HG03045 (cell line): ENCODE results near the gene SLC1A7.

Source experiments
- ATAC-seq: cut with Tn5 transposase; IDR thresholded peaks from one replicate; pipeline ENCODE4 v1.9.1; 2021; ENCODE audit warnings: mild to moderate bottlenecking, moderate library complexity; ENCODE audit not compliant: unreplicated experiment

SLC1A7 gene

DNA sequence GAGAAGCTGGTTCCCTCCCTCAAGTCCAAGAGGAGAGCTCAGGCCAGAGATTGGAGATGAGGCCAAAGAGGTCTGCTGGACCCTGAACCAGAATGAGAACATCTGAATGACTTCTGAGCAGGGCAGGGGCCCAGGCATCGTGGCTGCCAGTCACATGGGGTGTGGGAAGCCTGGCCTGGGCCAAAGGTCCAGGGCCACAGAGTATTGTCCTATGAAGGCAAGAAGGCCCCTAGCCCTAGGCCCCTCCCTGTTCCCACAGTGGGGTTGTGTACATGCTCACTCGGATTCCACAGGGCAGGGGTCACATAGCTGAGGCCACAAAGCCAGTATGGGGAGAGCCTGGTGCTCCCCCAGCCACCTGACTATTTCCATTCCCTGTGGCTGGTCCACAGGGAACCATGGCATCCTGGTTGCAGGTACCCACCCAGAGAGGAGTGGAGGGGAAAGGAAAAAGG, 18.5 kb upstream of the SLC1A7 start:
- no peak for ATAC-seq

DNA sequence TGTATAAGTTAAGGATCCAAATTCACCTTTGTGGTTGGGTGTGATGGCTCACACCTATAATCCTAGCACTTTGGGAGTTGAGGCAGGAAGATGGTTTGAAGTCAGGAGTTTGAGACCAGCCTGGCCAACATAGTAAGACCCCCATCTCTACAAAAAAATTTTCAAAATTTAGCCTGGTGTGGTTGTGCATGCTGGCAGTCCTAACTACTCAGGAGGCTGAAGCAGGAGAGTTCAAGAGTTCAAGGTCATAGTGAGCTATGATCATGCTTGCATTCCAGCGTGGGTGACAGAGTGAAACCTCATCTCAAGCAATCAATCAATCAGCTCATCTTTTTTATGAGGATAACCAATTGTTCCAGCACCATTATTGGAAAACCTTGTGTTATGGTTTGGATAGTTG, 16.5 kb upstream of the SLC1A7 start:
- ATAC-seq: no peak

DNA sequence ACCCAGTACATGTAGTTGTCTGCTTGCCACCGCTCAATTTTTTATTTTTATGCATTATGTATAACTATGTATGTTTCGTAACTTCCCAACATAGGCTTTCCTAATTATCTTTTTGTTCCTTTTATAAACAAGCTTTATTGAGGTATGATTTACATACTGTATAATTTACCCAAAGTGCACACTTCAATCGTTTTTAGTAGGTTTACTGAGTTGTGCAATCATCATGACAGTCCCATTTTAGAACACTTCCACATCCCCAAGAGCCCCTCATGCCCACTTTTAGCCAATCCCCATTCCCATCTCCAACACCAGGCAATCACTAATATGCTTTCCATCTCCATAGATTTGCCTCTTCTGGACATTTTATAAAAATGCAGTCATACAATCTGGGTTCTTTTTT, 14.3 kb upstream of the SLC1A7 start:
- ATAC-seq: no peak

DNA sequence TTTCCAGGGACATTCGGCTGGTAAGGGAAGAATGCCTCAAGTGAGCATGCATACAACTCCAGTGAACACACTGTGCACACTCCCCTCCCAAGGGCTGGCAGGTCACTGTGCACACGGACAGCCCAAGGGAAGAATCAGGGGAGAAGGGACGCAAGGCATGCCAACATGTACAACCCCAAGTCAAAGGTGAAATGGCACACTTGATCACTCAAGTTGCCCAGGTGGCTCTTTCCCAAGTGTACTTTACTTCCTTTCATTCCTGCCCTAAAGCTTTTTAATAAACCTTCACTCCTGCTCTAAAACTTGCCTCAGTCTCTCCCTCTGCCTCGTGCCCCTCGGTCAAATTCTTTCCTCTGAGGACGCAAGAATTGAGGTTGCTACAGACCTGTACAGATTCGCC, 13.5 kb upstream of the SLC1A7 start:
- ATAC-seq: no peak

DNA sequence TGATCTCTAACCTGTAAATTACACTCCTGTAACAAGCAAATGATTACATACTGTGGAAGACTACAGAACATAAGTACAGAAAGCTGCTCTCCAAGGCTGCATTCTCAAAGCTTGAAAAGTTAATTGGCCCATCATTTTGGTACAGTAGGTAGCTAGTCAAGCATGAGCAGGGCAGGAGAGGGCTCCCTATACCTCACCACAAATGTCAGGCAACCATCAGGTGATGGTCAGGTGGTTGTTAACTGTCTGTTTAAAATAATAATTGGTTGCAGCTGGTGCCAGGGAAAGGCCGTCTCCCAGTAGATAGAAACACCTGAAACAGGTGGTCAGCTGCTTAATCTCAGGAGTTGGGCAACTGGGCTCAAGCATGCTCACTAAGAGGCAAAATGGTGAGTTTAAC, 13.1 kb upstream of the SLC1A7 start:
- no peak for ATAC-seq

DNA sequence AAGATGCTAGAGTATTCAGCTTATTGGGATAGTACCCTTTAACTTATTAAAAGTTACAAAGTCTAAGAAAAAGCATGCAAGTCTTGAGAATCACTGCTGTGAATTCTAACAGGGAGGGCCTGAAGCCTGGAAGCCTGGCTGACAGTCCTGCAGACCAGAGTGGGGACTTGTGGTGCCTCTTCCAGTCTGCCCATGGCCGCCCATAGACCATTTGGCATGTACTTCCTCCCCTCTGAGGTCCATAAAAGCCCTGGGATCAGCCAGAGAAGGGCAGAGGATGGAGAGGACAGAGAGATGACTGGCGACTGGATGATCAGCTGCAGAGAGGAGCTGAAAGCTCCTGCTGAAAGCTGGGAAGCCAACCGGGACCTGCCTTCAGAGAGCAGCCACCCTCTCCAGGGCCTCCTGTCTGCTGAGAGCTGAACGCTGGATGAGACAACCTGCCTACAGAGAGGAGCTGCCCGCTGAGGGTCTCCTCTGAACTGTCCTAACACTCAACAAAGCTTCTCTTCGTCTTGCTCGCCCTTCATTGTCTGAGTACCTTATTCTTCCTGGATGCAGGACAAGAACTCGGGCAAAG, 12.5 kb upstream of the SLC1A7 start:
- no peak for ATAC-seq

DNA sequence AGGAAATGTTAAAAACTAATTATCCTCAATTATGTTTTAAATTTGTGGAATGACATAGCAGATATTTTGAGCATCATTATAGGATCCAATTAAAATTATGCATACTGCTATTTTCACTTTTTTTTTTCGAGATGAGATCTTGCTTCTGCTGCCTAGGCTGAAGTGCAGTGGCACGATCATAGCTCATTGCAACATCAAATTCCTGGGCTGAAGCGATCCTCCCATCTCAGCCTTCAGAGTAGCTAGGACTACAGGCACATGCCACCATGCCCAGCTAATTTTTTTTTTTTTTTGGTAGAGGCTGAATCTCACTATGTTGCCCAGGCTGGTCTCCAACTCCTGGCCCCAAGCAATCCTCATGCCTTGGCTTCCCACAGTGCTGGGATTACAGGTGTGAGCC, 11.3 kb upstream of the SLC1A7 start:
- no peak for ATAC-seq

DNA sequence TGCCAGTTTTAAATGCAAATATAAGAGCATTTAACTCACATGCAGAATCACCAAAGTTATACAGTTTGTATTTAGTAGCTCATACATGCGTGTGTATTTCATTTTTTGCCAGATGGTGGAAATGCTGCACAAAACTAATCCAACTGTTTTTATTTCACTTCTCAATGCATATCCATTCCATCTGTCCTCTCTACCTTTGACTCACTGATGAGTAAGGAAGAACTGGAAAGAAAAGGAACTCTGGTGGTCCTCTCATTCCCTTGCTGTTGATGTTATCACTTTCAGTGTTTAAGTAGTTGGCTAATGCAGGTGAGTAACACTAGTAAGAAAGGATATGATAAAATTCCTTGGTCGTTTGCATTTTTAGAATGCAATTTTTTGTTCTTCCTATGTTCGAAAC, 5.7 kb upstream of the SLC1A7 start:
- no peak for ATAC-seq

DNA sequence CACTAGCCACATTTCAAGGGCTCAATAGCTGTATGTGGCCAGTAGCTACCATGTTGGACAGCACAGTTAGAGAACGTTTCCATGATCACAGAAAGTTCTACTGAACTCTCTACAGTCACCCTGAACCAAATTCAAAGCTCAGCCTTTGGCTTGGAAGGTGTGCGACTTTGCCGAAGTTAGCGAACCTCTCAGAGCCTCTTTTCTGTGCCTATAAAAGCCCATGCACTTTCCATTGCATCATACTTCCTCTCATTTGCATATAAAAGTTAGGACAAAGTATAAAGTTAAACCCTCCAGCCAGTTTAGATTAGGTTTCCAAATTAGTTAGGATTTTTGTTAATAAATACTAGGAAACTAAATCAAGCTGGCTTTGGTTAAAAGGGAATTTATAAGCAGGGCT, 4.7 kb upstream of the SLC1A7 start:
- ATAC-seq: no peak

DNA sequence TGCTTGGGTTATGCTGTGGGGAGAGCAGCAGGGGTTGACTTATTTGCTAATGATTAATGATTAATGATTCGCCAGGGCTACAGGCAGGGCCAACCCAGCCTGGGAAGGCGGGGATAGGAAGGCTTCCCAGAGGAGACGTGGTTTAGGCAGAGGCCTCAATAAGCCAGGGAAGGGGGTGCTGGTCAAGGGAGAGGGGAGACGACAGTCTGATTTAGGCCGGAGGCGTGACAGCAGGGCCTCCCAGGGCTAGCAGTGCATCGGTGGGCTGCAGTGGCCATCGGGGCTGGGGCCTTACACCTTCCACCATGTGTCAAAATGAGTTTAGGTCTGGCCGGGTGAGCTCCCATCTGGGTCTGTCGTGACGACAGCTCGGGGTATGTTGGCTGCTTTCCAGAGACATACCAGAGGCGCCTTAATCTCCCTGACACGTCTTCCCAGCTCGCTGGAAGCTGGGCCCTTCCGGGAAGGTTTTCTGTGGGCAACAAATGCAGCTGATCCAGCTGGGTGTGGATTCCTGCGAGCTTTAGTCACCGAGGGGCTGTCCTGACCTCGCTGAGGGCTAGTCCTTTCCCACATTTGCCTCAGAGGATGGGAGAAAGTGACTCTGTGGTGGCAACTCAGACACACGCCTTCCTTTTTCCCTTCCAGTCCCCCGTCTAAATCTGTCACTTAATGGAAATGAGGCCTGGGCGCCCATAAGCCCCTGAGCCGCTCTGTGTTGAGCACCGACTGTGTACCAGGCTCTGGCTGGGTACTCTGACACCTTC, 3.7 kb upstream of the SLC1A7 start:
- ATAC-seq: no peak

DNA sequence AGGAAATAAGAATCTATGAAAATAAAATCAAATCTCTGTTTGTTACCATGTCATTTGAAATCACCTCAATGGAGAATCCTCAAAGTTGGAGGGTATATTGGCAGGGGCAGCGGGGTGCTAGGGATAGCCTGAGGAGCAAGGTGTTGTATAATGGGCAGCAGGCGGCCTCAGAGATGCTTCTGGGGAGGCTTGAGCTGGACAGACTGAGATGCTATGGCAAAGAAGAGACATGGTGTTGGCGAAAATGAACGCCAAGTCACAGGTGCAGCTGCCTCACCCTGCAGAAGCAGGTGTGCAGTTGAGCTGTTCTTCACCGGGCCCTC, 3.1 kb upstream of the SLC1A7 start:
- ATAC-seq: no peak

DNA sequence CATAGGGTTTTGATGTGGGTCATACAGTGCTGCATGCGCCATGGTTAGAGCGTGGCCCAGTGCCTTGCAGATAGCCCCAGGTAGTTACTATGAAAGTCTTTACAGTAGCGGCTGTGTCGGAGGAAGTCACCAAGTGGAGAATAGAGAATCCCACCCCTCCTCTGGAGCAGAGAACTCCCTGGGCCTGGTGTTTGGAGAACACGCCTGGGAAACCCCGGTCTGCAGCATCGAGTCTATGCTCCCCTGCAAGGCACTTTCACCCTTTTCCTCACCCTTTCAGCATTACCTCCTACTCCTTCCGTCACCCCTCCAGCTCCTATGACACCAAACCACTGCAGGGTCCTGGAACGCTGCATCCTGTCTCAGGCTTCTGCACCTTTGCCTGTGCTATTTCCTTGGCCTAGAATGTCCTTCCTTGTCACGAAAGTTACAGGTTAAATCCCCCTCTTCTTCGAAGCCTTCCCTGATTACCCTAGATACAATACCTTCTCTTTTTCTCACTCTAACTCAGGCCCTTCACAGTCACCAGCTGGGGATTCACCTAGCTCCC, 2.7 kb upstream of the SLC1A7 start:
- no peak for ATAC-seq

DNA sequence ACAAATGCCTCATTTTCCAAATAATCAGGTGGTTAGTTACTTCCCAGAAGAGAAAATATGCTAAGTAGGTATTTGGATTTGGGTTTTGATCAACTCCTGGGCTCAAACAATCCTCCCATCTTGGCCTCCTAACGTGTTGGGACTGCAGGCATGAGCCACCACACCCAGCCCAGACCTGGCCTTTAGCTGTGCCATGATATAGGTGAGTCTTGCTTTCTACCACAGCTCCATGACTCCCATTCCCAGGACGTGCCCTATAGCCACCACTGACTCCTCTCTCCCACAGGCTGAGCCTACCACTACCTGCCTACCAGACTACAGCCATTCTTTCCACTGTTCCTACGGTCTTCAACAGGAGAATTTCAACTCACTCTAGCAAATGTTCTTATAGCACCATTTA, 1.8 kb upstream of the SLC1A7 start:
- ATAC-seq: no peak

DNA sequence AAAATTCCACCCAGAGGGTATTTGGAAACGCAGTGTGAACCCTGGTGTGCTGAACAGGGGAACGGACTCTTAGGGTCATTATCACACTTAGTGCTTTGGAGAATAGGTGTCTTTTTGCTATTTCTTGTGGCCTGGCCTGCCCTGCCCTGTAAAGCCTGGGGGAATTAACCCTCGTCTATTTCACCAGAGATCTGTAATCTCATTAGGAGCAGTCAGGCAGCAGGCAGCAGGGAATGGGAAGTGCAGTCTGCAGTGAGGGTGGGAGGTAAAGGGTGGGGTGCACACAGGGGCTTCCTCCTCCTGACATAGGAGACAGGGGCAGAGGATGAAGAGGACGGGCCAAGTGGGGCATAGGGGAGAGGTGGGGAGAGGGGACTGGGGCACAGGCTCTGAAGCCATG, 1.1 kb upstream of the SLC1A7 start:
- ATAC-seq: no peak

DNA sequence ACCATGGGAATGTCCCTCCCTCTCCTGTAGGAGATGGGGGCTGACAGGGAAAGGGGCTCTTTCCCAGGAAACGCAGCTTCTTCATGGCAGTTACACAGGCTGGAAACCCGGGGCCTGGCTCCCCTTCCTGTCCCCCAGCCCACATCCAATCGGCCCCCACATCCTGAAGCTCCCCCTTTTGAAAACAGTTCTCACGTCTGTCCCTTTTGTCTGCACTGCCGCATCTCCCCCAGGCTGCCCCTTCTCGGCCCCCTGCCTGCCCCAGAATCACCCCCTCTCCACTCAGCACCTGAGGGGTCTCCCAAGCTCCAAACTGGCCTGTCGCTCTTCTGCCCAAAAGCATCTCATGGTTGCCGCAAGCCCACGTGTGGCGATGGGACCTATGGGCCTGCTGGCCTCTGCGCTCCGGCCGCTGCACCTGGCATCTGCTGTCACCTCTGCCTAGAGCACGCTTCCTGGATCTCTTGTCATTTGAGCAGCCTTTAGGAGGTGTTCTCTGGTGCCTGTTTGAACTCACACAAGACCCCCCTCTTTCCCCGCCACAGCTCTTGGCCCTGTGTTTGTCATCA, 867 bp downstream of the SLC1A7 start:
- ATAC-seq: no peak

DNA sequence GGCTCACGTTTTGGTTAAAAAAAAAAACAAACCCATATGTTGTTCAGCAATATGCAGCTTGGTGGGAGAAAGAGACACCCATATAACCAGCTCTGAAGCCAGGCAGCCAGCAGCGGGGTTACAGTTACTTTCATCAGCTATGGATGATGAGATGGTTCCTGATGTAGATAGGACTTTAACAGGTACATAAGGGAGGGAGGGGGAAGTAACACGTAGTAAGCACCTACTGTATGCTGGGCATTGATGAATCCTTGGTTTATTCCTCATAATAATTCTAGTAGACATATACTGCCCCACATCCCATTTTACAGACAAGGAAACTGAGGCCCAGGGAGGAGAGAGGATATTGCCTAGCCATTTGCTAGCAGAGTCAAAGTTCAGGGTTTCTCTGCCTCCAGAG, 2.0 kb downstream of the SLC1A7 start:
- ATAC-seq: no peak

DNA sequence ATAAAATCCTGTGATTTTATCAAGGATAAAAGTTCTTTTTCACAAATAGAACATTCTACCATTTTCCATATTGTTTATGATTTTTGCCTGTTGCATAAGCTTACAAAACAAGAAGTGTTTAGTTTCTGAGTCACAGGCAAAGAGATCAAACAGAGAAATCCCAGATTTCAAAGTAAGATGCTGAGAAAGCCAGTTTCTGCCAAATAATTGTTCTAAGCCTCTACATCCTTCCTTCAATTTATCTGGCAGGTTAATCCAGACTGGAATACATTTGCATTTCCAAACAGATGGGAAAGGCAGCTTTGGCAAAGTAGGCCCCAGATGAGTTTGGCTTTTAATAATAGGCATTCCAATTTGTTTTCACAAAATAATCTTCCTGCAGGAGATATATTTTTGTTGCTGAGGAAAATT, 2.5 kb downstream of the SLC1A7 start:
- no peak for ATAC-seq

DNA sequence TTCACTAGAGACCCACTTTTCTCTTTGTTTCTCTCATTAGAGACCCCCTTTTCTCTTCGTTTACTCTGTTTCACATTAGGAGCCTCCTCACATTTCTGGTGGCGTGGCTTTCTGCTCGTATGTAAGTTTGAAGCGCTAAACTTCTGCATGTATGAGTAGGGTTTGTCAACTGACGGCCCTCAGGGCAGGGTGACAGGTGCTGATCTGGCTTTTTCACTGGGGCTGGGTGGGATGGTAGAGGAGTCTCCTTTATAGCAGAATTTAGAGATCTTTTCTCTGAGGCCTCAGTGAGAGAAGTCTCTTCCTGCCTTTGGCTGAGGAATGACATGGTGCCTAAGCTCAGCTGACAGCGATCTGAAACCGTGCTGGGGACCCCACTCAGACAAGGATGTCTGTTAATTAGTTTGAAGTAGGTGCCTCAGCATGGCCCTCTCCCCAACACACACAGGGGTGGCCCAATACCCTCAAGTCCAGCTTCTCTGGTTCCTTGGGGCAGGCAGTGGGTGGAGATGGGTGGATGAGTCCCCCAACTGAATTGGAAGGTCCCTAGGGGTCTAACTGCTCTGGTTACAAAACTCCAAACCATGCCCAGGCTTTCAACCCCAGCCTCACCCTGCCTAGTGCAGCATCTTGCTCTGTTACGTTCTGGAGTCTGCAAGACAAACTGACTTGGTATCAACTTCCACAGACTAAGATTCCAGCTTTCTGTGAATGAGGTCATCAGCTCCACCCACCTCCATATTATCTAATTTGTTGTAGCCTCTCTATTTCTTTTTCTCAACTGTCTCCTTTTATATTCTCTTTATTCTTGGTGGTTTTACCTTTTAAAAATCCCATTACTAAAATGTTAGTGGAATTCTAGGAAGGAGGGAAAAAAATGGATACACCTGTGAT, 3.2 kb downstream of the SLC1A7 start:
- no peak for ATAC-seq

DNA sequence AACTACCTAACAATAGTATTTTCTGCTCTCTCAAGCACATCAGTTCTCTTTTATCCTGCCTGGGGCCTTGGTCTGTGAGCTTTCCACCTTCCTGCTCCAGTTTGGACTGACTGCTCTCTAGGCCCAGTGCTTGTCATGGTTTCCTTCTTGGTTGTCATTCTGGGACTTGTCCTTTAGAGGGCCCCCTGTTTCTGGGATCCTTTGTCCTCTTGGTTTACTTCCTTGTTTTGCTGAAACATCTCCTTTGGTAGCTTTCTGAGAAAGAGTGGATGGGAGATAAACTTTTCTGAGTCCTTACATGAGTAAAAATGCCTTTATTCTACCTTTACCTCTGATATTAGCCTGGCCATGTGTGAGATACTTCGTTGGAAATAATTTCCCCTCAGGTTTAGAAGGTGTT, 4.7 kb downstream of the SLC1A7 start:
- ATAC-seq: no peak

DNA sequence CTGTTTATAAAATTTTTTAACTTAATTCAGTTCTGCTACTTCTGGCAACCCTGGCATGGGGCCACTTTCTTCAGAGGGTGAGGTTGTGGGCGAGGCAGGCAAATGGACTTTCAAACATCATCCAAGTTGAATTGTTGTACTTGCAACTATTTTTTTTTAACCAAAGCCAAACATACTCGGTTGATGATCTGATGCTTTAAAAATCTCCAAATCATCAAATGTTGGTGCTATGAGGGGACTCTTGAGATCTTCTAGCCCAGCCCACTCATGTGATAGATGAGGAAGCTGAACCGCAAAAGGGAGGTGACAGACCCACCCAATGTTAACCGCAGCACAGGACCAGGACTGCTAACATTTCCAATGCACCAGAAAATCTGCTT, 6.7 kb downstream of the SLC1A7 start:
- no peak for ATAC-seq

DNA sequence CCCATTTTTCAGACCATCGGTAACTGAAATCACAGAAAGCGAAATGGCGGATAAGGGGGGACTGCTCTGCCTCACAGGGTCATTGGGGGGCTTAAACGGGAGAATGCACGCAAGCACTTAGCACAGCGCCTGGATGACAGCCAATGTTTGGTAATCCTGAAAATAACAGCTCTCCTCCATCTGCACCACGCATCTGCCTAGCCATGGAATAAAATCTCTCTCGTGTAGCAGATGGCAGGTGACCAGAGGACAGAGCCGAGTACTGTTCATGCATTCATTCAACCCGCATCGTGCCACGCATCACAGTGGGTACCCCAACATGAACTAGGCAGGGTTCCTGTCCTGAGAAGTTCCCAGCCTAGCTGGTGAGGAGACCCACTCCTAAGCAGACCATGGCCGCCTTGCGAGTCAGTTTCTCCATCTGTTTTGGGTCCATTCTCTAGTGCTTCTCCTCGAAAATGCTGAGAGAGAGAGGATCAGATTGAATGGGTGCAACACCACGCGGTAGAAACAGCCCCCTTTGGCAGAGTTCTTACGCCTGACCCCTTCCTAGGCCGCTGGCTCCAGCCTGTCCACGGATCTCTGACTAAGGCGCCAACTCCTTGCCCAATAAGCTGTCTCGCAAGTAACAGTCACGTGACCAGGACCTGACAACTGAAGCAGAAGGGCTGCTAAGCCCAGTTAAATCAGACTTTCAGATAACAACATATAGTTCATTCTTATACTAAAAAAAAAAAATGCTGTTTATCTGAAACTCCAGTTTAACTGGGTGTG, 7.3 kb downstream of the SLC1A7 start:
- ATAC-seq: no peak
